M059J (cell line): ENCODE data around the gene MID1IP1. TPM values are rescaled to one million over a fixed set of nuclear protein-coding genes. Genes with fewer than 3 reads are reported as not detected.

Source experiments
- DNase-seq: peaks from one replicate; pipeline ENCODE4 v3.0.0-alpha.2; 2012; ENCODE audit warnings: low read depth
- total RNA-seq: library from RNA; depleted of rRNA; stranded (reverse); fragments of >200 nt; shearing (Covaris generic); gene quantifications from 2 replicates; pipeline ENCODE4 v1.2.3, GENCODE V29; 2014

The MID1IP1 gene
- total RNA-seq, 1 experiment from 2014 or later = 62.4 TPM

DNA sequence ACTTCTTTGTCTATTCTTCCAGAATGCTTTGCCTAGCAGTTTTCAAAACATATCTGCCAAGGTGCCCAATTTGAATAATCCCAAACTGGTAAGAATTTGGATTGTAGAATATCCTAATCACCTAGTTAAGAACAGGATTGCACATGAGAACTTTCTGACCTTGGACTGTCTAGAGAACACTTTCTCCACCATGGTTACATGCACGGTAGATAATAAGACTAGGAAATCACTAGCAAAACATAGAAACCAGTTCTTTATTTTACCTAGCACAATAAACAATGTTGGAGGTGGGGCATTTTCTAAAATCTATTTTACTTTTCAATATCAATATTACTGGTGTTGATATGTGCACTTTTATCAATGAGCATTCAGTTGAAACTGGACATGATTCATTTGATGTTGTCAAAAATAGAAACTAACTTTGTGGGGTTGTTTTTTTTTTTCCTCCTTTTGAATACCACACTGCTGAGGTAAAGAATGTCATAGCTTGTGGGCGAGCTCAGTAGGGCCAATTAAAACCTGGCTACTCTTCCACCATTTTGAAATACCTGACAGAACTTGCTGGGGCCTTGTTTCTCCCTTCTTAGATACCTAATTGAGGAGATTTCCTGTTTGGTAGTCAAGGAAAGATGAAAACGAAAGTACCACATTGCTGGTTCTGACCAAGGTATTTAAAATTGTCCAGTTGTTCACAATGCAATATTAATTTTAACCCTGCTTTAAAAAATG, 10.4 kb downstream of the MID1IP1 start:
- peak; percentile 65 for DNase-seq

DNA sequence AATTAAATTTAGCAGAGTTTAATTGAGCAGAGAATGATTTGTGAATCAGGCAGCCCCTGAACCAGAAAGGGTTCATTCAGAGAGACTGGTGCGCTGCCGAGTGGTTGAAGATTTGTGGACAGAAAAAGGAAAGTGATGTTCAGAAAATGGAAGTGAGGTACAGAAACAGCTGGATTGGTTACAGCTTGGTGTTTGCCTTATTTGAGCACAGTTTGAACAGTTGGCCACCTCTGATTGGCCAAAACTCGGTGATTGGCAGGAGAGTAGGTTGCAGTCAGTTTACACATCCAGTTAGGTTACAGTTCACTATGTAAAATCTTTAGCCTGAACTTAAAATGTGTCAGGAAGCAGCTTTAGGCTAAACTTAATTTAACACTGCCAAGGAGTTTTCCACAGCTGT, 14.9 kb downstream of the MID1IP1 start:
- no peak for DNase-seq

DNA sequence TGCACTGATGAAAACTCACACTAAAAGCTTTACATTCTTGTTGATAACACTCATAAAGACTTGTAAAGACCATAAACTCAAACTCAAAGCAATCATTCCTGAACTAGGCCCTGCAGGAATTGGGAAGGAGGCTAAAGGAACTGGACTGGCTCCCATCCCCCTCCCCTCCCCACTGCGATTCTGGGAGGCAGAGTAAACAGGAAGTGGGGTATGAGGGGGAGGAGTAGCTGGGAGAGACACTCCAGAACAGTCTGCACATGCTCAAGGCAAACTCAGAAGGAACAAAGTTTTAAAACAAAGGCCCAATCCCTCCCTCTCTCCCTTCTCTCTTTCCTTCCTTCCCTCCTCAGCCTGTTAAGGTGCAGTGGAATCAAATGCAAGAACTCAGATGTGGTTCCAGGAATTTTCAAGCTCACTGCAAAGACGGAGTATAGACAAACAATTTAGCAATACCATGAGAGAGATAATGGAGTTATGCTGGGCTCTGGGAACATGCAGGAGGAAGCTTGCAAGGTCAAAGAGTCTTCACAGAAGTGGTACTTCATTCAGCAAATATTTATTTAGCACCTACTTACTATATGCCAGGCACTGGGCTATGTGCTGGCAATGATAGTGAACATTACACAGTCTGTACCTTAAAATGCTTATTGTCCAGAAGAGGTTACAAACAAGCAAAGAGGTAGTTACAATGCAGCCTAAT, 15.9 kb downstream of the MID1IP1 start:
- DNase-seq = peak; percentile 64

DNA sequence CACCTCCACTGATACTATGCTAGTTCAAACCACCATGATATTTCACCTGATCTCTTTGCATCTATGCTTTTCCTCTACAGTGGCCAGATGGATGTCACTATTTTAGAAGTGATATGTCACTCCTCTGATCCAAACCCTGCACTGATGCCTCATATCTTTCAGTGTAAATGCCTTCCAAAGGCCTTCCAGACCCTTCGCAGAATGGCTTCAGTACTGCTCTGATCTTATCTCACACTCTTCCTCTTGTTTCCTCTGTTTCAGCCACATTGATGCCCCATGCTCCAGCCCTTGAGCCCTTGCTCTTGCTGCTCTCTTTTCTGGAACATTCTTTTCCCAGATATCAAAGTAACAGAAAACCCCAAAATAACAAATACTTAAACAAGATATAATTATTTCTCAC, 17.9 kb downstream of the MID1IP1 start:
- DNase-seq = no peak

DNA sequence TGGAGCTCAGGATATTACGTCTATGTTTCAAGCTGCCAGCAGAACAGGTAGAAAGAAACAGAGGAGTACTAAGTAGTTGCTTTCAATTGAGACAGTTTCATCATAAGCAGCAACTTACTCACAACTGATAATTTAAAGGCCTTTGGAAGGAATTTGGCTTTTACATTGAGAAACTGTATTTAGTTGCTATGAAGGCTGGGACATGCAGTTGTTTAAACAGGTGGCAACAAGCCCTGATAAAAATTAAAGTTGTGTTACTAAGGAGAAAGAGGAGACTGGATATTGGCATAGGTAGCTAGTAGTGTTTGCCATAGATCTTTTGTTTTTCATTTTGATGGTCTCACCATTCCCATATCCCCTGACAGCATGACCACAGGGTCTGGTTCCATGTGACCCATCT, 18.4 kb downstream of the MID1IP1 start:
- no peak for DNase-seq

DNA sequence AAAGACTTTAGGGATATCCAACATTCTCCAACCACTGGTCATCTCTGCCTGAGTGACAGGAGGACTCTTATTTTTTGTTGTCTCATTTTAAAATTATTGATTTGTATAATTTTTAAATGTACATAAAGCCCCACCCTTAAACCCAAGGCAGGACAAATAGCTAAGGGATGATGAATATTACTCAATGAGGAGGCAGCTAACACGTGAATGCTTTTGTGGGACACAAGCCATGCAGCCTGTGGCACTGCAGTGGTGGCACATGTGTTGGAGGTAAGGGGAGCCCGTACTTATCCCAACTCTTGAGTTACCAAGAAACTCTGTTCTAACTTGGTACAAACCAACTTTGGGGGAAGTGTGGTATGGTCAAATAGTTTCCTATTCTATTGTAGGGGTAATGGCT, 19.5 kb downstream of the MID1IP1 start:
- no peak for DNase-seq

DNA sequence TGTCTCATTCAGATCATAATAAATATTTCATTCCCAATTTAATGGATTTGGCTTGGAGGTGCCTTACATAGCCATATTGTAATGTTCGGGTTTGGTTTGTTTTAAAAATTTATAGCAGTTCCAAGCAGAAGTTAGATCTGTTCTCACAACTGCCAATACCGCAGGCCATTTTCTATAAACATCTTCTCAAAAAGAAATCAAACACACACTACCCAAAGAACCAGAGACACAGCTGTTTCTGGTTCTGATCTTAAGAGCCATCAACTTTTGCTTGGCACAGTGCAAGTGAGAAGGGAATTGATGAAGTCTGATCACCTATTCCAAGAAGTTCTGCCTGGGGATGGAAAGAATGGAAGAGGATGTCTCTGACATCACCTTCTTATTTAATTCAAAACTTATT, 22.9 kb downstream of the MID1IP1 start:
- DNase-seq = no peak

DNA sequence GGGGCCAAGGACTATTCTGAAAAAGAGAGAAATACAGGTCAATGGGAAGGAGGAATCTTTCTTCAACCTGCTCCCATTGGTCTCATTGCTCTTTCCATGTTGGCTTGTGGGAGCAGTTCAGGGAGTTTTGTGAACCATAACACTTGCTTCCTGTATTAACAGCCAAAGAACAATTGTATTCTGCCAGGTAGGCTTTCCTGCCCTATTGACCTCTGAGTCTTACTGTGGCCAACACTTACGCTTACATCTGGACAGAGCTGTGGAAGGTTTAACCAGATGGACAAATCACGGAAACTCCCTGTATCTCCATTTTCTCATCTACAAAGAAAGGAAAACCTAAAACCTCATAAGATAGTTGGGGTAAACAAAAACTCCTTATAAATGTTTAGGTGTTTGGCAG, 30.7 kb downstream of the MID1IP1 start:
- no peak for DNase-seq

DNA sequence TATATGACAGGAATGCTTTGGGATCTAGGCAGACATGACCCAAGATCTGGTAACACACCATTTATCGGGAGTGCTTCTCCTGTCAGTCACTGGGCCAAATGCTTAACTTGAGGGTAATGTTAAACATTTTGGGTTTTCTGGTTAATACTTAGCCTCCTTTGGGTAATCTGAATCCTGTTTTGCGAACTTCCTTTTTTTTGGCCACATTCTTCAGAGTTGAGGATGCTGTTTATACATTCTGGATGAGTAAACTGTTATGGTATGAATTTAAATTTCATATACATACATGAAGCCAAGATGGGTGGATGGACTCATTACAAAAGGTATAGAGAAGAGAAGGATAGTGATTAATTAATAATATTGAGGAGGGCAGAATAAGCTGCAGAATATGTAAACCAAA, 36.1 kb downstream of the MID1IP1 start:
- DNase-seq = no peak

DNA sequence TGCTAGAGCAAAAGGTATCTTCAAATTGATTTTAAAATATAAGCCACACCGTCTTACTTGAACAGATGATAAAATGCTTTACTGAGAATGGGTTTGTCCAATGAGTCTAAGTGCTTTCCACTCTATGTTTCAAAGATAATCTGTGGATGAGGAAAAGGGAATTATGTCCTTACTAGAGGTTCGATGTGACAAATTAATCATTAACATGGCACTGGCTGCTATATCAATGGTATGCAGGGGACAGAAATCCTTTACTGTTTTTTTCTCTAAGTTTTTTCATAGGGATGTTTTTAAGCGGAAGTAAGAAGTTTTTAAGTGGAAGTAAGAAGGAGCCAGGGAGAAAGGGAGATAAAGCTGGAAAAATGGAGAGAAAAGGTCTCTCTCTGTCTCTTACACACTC, 38.0 kb downstream of the MID1IP1 start:
- no peak for DNase-seq

DNA sequence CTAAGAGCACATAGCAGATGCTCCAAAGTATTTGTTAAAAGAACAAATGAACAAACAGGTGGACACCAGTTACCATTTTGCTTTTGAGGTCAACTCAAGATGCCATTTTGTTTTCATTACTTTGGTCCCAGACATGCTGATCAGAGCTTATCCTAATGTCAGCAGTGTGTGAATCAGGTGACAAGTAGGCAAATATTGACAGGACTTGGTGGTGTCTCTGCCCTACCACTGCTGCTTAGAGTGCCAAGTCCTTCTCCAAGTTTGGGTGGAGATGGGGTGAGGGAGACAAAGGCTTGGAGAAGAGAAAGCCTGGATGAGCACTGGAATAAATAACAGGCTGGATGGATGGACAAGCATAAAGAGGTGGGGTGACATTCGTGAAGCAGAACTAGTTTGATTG, 38.7 kb downstream of the MID1IP1 start:
- DNase-seq = no peak

DNA sequence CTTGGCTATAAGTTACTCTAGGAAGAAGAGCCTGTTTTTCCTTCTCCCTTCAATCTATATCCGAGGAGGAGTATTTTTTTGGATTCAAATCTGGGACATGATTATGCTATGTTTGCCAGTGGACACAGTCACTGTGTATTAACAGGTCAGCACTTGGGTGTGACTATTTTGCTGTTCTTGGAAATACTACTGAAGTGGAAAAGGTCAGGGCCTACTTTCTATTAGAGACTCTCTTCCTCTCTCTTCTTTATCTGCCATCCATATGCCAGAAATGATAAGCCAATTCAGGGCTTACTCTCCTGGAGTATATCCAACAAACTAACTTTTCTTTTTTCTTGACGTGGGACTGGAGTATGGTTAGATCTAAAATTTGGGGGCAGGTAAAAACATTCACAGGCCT, 40.5 kb downstream of the MID1IP1 start:
- no peak for DNase-seq

DNA sequence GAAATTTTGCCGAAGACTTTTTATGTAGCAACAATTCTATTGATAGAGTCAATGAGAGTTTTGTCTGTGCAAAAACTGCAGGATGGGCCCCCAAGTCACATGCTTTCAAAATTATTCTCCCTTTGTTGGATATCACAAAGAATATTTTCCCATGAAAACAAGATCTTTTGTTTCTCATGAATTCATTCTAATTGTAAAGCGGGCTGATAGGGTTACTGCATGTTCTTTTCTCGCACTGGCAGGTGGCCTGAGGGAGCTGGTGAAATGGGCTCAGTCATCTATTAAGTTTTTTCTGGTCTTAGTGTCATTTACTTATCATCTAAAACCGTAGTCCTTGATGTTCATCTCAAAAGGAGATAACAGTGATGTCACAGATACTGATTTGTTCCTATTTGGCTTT, 44.2 kb downstream of the MID1IP1 start:
- DNase-seq = no peak

DNA sequence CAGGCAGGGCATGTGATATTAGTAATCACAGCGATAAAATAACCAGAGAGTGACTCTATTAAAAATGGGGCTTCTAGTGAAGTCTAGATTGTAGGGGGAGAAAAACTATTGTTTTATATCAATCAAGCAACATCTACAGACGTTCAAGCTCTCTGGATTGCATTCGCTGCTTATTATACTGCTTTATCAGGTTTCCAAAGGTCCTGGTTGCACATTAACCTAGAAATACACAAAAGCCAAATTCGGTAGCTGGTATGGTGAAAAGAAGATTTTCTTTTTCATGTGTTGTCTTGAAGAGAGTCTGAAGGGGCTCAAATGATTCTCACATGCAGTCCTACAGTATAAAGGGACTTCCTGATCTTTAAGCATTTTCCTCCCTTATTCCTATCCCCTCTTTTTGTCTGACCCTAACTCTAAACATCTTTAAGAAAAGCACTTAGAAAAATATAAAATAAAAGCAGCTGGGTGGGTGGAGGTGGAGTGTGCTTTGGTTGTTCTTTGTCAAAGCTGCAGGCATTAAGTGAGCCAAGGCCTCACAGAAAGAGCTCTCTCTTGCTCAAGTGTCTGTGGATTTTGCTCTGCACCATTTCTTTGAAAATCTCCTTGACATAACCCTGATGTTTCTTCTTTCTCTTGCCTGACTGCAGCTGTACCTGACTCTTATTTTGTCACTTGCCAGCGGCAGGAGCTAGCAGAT, 46.1 kb downstream of the MID1IP1 start:
- DNase-seq = no peak

DNA sequence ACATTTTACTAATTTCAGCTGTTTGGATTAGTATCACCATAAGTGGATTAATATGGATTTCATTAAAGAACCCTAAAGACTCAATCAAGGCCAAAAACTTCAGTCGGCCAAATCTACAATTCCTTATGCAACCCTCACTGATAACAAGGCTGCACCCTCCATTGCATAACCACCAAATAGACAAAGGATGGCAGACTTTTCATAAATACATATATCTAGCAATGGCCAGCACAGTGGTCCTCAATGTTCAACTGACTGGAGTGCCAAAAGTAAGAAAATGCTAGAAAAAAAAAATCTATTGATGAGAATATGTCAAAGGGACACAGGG, 46.6 kb downstream of the MID1IP1 start:
- no peak for DNase-seq

DNA sequence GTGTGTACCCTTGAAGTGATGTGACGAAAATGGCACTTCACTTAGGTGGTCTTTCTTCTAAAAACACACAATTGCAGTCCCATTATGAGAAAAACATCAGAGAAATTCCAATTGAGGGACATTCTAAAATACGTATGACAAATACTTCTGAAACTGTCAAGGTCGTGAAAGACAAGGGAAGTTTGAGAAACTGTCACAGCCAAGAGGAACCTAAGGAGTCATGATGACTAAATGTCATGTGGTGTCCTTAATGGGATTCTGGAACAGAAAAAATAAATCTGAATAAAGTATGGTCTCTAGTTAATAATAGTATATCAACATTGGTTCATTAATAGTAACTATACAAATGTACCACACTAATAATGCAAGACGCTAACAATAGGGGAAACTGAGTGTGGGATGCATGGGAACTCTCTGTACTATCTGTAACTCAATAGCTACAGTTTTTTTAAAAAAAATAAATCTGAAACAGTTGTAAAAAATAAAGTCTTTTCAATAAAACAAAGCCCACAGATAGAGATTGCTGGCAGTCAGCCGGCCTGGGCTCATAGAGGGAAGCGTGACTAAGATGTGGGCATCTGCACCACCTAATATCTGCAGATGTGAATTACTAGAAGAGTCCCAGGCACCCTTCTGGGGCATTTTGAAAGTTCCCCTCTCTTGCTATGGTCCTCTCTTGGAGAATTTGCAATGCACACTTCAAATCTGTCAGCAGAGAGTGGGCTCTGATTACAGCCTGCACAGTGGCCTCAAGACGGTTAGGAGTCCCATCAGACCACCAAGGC, 47.6 kb downstream of the MID1IP1 start:
- DNase-seq = no peak

DNA sequence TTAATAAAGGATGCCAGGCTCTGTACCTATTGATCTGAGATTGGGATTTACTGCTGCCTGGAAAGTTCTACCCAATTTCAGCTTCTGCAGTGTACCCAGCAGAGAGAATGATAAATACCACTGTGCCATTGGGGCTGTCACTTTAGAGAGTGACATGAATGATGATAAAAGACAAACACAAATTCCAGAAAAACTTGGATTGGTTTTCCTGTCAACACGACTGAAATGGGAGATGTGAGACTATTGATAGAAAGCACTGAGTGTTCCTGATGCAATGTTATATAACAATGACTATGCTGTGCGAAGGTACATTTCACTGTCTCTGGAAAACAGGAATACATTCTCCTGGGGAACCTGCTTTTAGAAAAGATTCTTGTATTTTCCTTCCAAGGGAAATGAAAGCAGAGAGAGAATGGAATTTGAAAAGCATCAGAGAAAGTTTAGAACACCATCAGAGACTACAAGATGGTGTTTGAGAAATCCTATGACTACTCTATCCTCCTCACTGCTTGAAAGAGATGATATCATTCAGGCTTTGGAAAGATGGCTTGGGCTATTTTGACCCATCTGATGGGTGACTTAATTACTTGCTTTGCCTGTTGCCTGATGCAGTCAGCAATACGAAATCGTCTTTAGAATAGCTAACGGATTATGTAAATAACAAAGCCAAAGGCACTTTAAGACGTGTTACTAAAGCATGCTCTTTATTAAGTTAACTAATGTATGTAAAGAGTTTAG, 49.7 kb downstream of the MID1IP1 start:
- no peak for DNase-seq

DNA sequence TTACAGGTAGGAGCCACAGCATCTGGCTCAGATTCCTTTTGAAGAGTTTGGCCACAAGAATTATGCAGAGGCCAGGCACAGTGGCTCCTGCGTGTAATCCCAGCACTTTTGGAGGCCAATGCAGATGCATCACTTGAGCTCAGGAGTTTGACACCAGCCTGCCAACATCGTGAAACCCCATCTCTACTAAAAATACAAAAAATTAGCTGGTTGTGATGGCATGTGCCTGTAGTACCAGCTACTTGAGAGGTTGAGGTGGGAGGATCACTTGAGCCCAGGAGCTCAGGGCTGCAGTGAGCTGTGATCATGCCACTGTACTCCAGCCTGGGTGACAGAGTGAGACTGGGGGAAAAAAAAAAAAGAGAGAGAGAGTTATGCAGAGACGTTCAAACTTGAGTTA, 53.0 kb downstream of the MID1IP1 start:
- DNase-seq = no peak
